Measurements from ENCODE around the gene SEMA5A. TPM values are rescaled to one million over a fixed set of nuclear protein-coding genes. Genes with fewer than 3 reads are reported as not detected.

SEMA5A gene
- total and polyA plus RNA-seq, 8 donors, result 18.2 to 29.5 (median 20.8) TPM

DNA sequence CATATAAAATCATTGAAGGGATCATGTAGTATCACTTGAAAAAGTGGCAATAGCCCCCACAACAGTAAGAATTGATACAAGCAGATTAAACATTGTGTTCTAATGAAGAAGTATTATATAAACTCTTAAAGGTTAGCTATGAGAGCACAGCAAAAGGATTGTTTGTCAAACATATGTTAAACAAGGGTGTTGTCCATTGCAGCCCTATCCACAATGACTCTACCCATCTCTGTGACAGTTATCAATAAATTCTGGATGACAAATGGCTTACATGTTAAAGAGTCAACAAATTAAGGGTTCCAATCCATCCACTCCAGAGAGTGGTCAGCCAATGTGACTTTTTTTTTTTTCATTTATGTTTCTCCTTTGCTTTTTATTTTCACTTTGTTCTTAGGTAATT lies 238.7 kb downstream of the SEMA5A start:
- TF ChIP-seq, protein P1, sequence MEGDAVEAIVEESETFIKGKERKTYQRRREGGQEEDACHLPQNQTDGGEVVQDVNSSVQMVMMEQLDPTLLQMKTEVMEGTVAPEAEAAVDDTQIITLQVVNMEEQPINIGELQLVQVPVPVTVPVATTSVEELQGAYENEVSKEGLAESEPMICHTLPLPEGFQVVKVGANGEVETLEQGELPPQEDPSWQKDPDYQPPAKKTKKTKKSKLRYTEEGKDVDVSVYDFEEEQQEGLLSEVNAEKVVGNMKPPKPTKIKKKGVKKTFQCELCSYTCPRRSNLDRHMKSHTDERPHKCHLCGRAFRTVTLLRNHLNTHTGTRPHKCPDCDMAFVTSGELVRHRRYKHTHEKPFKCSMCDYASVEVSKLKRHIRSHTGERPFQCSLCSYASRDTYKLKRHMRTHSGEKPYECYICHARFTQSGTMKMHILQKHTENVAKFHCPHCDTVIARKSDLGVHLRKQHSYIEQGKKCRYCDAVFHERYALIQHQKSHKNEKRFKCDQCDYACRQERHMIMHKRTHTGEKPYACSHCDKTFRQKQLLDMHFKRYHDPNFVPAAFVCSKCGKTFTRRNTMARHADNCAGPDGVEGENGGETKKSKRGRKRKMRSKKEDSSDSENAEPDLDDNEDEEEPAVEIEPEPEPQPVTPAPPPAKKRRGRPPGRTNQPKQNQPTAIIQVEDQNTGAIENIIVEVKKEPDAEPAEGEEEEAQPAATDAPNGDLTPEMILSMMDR (IDR thresholded peaks at IDR 0.05), result no peak
- intact Hi-C loops (cut with DNase I), result no loop called here
- Histone ChIP-seq H3K9me3 (peaks cover 0 to 2% of the 10 kb centered on the region in 2 donors), H3K27ac (no peak overlapping the region), H3K36me3 (no peaks in the 10 kb centered on the region), H3K4me1 (no peaks in the 10 kb centered on the region), H3K27me3 (no peaks in the 10 kb centered on the region), H3K4me3 (no peak overlapping the region)
- DNase-seq (no peak), ATAC-seq (no peak)

DNA sequence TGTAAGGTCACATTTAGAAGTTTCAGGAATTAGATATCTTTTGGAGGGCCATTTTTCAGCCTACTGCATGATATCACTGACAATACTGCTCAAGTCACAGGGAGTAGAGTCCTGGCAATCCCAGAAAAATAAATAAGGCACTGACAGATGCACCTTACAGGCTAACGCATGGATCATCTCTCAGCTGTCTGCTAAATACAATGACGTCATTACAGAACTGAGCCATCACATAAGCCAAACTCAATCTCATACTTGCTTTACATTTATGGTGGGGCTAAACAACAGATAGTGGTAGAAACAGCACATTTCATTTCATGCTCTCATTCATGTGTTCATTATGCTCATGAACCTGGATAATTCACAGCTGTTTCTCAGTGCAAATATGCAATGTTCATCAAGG lies 243.7 kb downstream of the SEMA5A start:
- Histone ChIP-seq H3K36me3 (no peaks in the 10 kb centered on the region), H3K9me3 (peaks cover 0 to 5% of the 10 kb centered on the region in 2 donors), H3K4me3 (no peak overlapping the region), H3K4me1 (no peaks in the 10 kb centered on the region), H3K27me3 (no peaks in the 10 kb centered on the region), H3K27ac (no peak overlapping the region)
- DNase-seq, result no peak
- TF ChIP-seq, protein P1 (IDR thresholded peaks at IDR 0.05), result no peak
- intact Hi-C loops (cut with DNase I), result no loop called here
- ATAC-seq, result no peak

DNA sequence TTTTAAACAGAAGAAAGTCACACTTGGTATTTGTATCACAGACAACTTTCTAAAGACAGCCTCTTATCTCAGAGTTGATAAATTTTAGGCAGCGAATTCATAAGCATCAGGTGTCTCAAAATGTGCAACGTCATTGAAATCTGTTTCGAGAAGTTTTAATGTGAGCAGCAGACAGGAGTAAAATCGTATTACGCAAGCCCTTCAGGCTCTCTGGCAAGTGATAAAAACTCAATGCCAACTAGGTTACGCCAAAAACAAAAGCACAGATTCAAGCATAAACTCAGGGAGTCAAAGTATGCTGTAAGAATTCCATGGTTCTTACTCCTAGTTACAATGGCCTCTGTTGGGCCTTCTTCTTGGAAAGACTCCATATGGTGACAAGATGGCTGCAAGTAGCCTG lies 244.7 kb downstream of the SEMA5A start:
- TF ChIP-seq, protein P1 (IDR thresholded peaks at IDR 0.05), result no peak
- ATAC-seq (no peak), DNase-seq (no peak)
- no peaks in the 10 kb centered on the region for H3K36me3 ChIP-seq
- H3K4me1 ChIP-seq, result no peaks in the 10 kb centered on the region
- H3K27ac ChIP-seq, result no peak overlapping the region
- H3K4me3 ChIP-seq, result no peak overlapping the region
- intact Hi-C loops (cut with DNase I), result no loop called here
- H3K27me3 ChIP-seq, result no peaks in the 10 kb centered on the region
- H3K9me3 ChIP-seq, result peaks cover 0 to 5% of the 10 kb centered on the region in 2 donors

DNA sequence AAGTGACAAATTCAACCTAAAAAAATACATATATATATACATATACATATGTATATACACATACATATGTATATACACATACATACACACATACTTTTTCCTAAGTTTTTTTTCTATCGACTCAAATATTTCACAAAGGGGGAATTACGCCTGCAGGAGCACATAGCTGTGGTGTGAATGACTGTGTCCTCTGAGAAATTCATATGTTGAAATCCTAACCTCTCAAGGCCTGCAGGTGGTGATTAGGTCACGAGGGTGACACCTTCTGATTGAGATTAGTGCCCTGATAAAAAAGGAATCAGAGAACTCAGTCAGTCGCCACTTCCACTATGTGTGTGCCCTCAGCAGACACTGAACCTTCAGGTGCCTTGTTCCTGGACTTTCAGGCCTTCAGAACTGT lies 248.7 kb downstream of the SEMA5A start:
- Histone ChIP-seq H3K36me3 (no peaks in the 10 kb centered on the region), H3K4me1 (no peaks in the 10 kb centered on the region), H3K4me3 (no peak overlapping the region), H3K27me3 (no peaks in the 10 kb centered on the region), H3K27ac (no peak overlapping the region), H3K9me3 (peaks cover 0 to 4% of the 10 kb centered on the region in 2 donors)
- DNase-seq, result no peak
- ATAC-seq, result no peak
- TF ChIP-seq, protein P1 (IDR thresholded peaks at IDR 0.05), result no peak
- intact Hi-C loops (cut with DNase I), result no loop called here

DNA sequence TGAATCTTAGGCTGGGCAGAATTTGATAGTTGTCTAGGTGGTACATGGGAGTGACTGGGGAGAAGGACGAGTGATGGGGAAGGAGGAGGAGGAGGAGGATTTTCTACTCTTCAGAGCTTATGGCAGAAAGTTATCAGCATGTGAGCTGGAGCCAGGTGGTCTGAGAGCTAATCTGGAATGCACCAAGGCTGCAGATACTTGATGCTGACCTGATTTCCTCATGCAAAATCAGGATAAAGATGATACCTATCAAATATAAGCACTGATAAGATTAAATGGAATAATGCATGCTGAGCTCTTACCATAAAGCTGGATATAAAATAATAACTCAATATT lies 250.4 kb downstream of the SEMA5A start:
- DNase-seq, result no peak
- no peaks in the 10 kb centered on the region for H3K36me3 ChIP-seq
- no peak for ATAC-seq
- H3K4me1 ChIP-seq, result no peaks in the 10 kb centered on the region
- TF ChIP-seq, protein P1 (IDR thresholded peaks at IDR 0.05), result no peak
- no peaks in the 10 kb centered on the region for H3K27me3 ChIP-seq
- intact Hi-C loops (cut with DNase I), result no loop called here
- no peak overlapping the region for H3K4me3 ChIP-seq
- H3K9me3 ChIP-seq, result no peaks in the 10 kb centered on the region
- no peak overlapping the region for H3K27ac ChIP-seq
